K562 (cell line): ENCODE results near the gene ZNF785. TPM values are rescaled to one million over a fixed set of nuclear protein-coding genes. Genes with fewer than 3 reads are reported as not detected.

Source experiments
- ELF2 ChIP-seq: fragments of 250-450 bp; sonication (Bioruptor Pico); IDR thresholded peaks from 2 replicates; pipeline ENCODE4 v1.5.0; 2021; ENCODE audit warnings: mild to moderate bottlenecking
- RBM34 ChIP-seq: fragments of 200-400 bp; formaldehyde crosslinking; IDR thresholded peaks from 2 replicates; pipeline ENCODE4 v1.6.1; 2018; ENCODE audit warnings: low read length, borderline replicate concordance; ENCODE audit not compliant: insufficient read depth
- SAFB ChIP-seq: fragments of 200-400 bp; formaldehyde crosslinking; IDR thresholded peaks from 2 replicates; pipeline ENCODE4 v1.6.1; 2017; ENCODE audit warnings: low read depth, low read length, borderline replicate concordance
- ZFPM2 ChIP-seq: fragments of 250-450 bp; sonication (Bioruptor Pico); IDR thresholded peaks from 2 replicates; pipeline ENCODE4 v1.5.1; 2022; ENCODE audit warnings: mild to moderate bottlenecking
- ZNF778 ChIP-seq: fragments of 450-650 bp; formaldehyde crosslinking; IDR thresholded peaks from 2 replicates; pipeline ENCODE4 v1.4.0; 2020; ENCODE audit warnings: mild to moderate bottlenecking, moderate library complexity
- ZZZ3 ChIP-seq: fragments of 450-650 bp; IDR thresholded peaks from 2 replicates; pipeline ENCODE4 v1.6.1; 2016; ENCODE audit warnings: antibody characterized with exemption, mild to moderate bottlenecking, moderate library complexity
- polyA plus RNA-seq, 8 experiments: library from polyadenylated mRNA; depleted of rRNA in 4 of 8; stranded (reverse) in 5 of 8; unstranded in 3 of 8; fragments of >200 nt; fragmentation: Nextera tagmentation in 2 of 8; fragmentation: Illumina TruSeq in 1 of 8; extraction: Ambion mirVana in 2 of 8; extraction: Trizol in 1 of 8; gene quantifications; 2 replicates each; pipeline versions ENCODE4 v1.2.1 to v1.2.3, GENCODE V29; 2011 to 2014; ENCODE audit warnings: inconsistent platforms in 1 of 8, missing spikeins in 1 of 8
- total RNA-seq, 7 experiments: library from RNA; depleted of rRNA in 6 of 7; stranded (reverse); fragments of >200 nt in 6 of 7; fragmentation: Illumina TruSeq in 2 of 7; extraction: Trizol in 2 of 7; gene quantifications; 2 replicates each; pipeline versions ENCODE4 v1.2.1 to v1.2.3, GENCODE V29; 2011 to 2021; ENCODE audit warnings: low replicate concordance in 1 of 7
- TF ChIP-seq, protein P1 (sequence below), 2 experiments: fragments of 450-650 bp in 1 of 2; IDR thresholded peaks; 2 replicates each; pipeline ENCODE4 v1.6.1; 2011 to 2017; ENCODE audit warnings: low read depth in 2 of 2, antibody characterized with exemption in 1 of 2, borderline replicate concordance in 1 of 2, low read length in 1 of 2, mild to moderate bottlenecking in 1 of 2, mixed read lengths in 1 of 2; ENCODE audit not compliant: control insufficient read depth in 1 of 2
- TF ChIP-seq, protein P2 (sequence below), 2 experiments: fragments of 450-650 bp in 1 of 2; sonication (generic) in 1 of 2; formaldehyde crosslinking in 1 of 2; IDR thresholded peaks; 2 replicates each; pipeline versions ENCODE4 v1.7.1 to v1.9.0; 2016 to 2022; ENCODE audit warnings: inconsistent platforms in 1 of 2, mild to moderate bottlenecking in 1 of 2, missing genetic modification reagents in 1 of 2
- TF ChIP-seq, protein P3 (sequence below): sonication (generic); formaldehyde crosslinking; IDR thresholded peaks from 2 replicates; pipeline ENCODE4 v1.8.1; 2023; ENCODE audit warnings: mild to moderate bottlenecking, missing genetic modification reagents, moderate library complexity
- TF ChIP-seq, protein P4 (sequence below): fragments of 250-450 bp; sonication (Bioruptor Pico); IDR thresholded peaks from 2 replicates; pipeline ENCODE4 v1.5.0; 2021

ZNF785 gene
- total and polyA plus RNA-seq, 9 of the 15 experiments (the other 6 are each of a cell fraction or from before 2014, with no cell fraction given) = 0.64 to 11.0 (median 6.4) TPM

DNA sequence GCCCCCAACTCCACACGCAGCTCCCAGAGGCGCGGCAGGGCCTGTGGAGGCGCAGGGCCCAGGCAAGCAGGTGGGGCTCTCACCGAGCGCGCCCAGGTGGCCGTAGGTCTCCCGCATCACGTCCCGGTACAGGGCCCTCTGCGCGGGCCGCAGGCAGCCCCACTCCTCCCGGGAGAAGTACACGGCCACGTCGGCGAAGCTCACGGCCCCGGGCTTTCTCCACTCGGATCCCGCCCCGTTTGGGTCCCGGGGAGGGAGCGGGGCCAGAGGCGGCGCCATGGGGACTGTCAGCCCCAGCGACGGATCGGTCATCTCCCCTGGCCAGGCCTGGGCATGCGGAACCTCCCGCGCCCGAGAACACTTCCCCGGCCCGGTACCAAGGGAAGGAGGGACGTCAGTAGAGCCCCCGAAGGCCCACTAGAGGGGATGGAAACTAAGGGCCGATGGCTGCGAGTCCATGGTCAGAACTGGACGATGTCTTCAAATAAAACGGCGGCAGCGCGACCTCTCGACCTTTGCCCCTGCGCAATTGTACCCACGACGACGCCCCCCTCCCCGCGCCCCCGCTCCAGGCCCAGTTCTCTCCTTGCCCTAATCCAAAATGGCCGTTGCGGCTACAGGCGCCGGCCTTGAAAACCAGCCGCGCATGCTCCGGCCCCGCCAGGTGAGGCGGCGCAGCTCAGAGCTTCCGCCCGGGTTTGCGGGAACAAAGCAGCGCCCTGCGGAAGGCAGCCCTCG lies 51.0 kb downstream of the ZNF785 start, which contains the start of gene ZNF747 (continued):
- peak; percentile 99 for TF ChIP-seq ELF2 (CRISPR knock-in tag)
- TF ChIP-seq, protein P1, sequence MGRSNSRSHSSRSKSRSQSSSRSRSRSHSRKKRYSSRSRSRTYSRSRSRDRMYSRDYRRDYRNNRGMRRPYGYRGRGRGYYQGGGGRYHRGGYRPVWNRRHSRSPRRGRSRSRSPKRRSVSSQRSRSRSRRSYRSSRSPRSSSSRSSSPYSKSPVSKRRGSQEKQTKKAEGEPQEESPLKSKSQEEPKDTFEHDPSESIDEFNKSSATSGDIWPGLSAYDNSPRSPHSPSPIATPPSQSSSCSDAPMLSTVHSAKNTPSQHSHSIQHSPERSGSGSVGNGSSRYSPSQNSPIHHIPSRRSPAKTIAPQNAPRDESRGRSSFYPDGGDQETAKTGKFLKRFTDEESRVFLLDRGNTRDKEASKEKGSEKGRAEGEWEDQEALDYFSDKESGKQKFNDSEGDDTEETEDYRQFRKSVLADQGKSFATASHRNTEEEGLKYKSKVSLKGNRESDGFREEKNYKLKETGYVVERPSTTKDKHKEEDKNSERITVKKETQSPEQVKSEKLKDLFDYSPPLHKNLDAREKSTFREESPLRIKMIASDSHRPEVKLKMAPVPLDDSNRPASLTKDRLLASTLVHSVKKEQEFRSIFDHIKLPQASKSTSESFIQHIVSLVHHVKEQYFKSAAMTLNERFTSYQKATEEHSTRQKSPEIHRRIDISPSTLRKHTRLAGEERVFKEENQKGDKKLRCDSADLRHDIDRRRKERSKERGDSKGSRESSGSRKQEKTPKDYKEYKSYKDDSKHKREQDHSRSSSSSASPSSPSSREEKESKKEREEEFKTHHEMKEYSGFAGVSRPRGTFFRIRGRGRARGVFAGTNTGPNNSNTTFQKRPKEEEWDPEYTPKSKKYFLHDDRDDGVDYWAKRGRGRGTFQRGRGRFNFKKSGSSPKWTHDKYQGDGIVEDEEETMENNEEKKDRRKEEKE (IDR thresholded peaks at IDR 0.05; ENCODE audit: borderline replicate concordance in 1 of 2, control insufficient read depth in 1 of 2, low read depth in 2 of 2, low read length in 1 of 2) = no peak
- TF ChIP-seq ZZZ3 = no peak
- no peak for TF ChIP-seq ZFPM2
- no peak for TF ChIP-seq ZNF778 (CRISPR knock-in tag)
- TF ChIP-seq, protein P2, sequence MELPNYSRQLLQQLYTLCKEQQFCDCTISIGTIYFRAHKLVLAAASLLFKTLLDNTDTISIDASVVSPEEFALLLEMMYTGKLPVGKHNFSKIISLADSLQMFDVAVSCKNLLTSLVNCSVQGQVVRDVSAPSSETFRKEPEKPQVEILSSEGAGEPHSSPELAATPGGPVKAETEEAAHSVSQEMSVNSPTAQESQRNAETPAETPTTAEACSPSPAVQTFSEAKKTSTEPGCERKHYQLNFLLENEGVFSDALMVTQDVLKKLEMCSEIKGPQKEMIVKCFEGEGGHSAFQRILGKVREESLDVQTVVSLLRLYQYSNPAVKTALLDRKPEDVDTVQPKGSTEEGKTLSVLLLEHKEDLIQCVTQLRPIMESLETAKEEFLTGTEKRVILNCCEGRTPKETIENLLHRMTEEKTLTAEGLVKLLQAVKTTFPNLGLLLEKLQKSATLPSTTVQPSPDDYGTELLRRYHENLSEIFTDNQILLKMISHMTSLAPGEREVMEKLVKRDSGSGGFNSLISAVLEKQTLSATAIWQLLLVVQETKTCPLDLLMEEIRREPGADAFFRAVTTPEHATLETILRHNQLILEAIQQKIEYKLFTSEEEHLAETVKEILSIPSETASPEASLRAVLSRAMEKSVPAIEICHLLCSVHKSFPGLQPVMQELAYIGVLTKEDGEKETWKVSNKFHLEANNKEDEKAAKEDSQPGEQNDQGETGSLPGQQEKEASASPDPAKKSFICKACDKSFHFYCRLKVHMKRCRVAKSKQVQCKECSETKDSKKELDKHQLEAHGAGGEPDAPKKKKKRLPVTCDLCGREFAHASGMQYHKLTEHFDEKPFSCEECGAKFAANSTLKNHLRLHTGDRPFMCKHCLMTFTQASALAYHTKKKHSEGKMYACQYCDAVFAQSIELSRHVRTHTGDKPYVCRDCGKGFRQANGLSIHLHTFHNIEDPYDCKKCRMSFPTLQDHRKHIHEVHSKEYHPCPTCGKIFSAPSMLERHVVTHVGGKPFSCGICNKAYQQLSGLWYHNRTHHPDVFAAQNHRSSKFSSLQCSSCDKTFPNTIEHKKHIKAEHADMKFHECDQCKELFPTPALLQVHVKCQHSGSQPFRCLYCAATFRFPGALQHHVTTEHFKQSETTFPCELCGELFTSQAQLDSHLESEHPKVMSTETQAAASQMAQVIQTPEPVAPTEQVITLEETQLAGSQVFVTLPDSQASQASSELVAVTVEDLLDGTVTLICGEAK (IDR thresholded peaks at IDR 0.05) = peak; percentile 76
- TF ChIP-seq, protein P2 (CRISPR knock-in tag; IDR thresholded peaks at IDR 0.05) = no peak
- TF ChIP-seq, protein P3, sequence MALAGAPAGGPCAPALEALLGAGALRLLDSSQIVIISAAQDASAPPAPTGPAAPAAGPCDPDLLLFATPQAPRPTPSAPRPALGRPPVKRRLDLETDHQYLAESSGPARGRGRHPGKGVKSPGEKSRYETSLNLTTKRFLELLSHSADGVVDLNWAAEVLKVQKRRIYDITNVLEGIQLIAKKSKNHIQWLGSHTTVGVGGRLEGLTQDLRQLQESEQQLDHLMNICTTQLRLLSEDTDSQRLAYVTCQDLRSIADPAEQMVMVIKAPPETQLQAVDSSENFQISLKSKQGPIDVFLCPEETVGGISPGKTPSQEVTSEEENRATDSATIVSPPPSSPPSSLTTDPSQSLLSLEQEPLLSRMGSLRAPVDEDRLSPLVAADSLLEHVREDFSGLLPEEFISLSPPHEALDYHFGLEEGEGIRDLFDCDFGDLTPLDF = no peak
- TF ChIP-seq SAFB = peak; percentile 65; the same call in 1 of the 2 replicates
- TF ChIP-seq RBM34 = no peak
- TF ChIP-seq, protein P4, sequence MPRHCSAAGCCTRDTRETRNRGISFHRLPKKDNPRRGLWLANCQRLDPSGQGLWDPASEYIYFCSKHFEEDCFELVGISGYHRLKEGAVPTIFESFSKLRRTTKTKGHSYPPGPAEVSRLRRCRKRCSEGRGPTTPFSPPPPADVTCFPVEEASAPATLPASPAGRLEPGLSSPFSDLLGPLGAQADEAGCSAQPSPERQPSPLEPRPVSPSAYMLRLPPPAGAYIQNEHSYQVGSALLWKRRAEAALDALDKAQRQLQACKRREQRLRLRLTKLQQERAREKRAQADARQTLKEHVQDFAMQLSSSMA = no peak
